T-helper 9 cell (primary cell): ENCODE results near the gene FANCE.
"Not testable (repeated sequence)": the region's sequence is repeated elsewhere in the genome, so short reads cannot be mapped to it uniquely, and the experiment has no call there.

Experiments
- DNase-seq: peaks from one replicate; pipeline ENCODE4 v3.0.0-alpha.2; 2020
- total RNA-seq, 2 donors: gene quantifications; one replicate each; lab custom pipeline; 2026; lab: John Stamatoyannopoulos, UW

The FANCE gene
- 7.2 to 25.8 reads per million in 2 donors for total RNA-seq

GRCh38 chr6:35452183-35453090, at the start of gene FANCE:
Gene FANCE, plus strand, starts transcription at chr6:35452338. Its CDS starts 208 bp downstream, at chr6:35452546.
- DNase-seq = peak; percentile 87

- DNase-seq = no peak
Measured at GRCh38 chr6:35402856-35403191, 49.3 kb upstream of the FANCE start.

- DNase-seq = no peak
Measured at GRCh38 chr6:35403544-35404442, 48.3 kb upstream of the FANCE start.

DNA sequence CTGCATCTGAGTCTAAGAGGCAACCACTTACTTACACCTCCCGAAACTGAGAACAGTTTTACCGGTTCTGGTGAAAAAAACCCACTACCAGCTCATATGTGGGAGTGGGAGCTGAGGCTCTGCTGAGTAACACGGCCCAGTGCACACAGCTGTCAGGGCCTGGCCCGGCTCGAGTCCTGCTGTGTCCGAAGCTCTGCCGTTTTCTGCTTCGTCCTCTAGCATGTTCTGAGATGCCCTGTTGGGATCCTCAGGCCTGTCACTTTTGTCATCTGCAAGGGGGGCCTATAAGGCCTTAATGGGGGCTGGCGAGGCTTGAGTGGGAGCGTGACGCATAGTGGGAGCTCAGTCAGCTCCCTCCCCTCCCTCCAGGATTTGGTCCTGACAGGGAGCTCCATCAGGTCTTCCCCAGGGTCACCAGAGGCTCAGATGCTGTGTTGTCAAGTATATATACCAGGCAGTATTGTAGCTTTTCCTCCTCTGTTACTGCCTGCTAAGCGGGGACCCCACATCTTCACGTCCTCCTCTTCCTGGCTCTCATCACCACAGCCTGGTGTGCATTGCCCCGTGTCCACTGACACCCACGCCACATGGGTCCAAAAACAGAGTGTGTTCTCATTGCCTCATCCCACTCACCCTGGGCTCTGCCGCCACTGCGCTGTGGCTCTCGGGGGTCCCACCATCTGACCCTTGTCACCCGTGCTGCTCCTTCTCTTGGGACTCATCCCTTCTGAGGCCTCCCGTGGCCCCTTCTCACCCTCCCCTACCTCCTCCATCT, 45.2 kb upstream of the FANCE start:
- no peak for DNase-seq

DNA sequence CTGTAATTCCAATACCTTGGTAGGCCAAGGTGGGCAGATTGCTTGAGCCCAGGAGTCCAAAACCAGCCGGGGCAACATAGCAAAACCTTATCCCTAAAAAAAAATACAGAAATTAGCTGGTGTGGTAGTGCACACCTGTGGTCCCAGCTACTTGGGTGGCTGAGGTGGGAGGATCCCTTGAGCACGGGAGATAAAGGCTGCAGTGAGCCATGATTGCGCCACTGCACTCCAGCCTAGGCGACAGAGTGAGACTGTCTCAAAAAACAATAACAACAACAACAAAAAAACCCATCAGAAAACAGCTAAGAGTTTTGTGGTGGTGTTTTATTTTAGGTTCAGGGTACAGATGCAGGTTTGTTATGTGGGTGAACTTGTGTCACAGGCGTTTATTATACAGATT, 42.9 kb upstream of the FANCE start:
- no peak for DNase-seq

DNA sequence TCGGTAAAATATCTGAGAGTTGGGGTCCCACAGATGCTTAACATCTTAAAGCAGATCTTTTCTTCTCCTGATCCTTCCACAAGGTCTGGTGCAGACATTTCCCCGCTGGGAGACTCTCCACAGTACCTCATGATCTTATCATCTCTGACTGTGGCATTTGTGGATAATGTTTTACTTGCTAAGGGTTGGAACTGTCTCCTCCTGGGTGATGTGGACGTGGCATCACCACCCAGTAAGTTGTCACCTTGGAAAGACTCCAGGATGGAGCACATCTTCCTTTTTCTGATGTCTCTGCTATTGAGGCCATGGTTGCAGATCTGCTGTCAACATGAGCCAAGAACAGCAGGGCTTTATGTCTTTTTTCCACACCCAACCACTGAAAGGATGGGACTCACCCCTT, 42.0 kb upstream of the FANCE start:
- no peak for DNase-seq

DNA sequence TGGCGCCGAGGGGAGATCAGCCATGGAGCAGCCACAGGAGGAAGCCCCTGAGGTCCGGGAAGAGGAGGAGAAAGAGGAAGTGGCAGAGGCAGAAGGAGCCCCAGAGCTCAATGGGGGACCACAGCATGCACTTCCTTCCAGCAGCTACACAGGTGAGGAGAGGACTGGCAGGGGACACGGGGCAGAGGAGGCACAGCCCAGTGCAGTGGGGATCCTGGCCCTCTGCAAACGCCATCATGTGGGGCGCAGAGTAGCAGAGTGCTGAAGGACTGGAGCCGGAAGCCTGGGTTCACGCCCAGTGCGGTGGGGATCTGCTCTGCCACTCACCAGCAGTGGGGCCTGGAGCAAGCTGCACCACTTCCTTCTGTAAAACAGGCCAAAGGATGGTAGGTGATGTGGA, 41.1 kb upstream of the FANCE start:
- no peak for DNase-seq

DNA sequence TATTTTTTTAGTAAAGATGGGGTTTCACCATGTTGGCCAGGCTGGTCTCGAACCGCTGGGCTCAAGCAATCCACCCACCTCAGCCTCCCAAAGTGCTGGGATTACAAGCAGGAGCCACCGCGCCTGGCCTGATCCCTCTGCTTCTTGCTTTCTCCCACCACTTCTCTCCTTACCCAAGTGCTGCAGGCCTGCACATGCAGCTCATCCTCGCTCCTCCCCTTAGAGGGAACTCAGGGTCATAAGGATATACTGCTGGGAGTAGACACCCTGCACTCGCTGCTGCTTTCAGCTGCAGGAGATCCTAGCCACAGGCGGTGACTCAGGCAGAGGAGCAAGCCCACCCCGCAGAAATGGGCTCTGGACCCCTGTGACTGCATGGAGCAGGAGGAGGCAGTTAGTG, 40.0 kb upstream of the FANCE start:
- DNase-seq = no peak

DNA sequence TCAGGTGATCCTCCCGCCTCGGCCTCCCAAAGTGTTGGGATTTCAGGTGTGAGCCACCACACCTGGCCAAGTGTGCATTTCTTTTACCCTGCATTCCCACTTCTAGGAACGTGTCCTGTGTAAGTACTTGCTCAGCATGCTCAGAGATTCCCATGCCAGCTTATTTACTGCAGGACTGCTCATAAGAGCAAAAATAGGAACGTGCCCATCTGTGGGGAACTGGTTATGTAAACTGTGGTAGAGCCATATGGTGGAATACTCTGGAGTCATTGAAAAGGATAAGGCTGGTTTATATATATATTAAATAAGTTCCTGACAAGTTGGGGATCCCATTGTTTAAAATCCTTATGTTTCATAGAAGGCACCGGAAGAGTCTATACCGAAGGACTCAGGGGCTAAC, 38.2 kb upstream of the FANCE start:
- DNase-seq = no peak

- DNase-seq = no peak
Measured at GRCh38 chr6:35415065-35415891, 36.9 kb upstream of the FANCE start.

DNA sequence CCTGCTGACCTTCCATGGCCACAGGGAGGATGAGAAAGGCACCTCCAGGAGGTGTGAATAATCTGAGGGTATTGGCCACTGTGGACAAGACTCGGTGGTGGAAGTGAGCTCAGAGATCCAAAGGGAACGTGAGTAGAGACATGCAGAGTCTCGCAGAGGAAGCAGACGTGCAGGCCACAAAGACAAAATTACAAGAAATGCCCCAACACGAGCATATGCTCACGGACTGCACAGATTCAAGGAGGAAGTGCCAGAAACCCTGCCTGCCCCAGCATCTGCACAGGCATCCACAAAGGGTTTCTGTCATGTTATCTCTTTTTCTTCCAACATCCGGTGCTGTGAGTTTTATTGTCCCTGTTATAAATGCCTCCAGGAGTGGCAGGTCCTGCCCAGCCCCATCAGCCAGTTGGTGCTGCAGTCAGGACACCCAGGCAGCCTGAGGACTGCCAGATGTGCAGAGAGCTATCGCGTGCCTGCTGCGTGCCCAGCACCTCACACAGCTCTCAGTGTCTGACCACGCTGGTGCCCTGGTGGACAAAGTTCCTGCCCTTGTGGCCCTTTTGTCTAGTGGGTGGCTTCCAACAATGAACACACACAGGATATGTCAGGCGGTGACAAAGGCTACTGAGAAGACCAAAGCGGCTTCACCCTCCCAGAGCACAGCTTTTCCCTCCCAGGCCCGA, 34.0 kb upstream of the FANCE start:
- DNase-seq = no peak

GRCh38 chr6:35419417-35419816, 32.7 kb upstream of the FANCE start:
- DNase-seq = no peak

DNA sequence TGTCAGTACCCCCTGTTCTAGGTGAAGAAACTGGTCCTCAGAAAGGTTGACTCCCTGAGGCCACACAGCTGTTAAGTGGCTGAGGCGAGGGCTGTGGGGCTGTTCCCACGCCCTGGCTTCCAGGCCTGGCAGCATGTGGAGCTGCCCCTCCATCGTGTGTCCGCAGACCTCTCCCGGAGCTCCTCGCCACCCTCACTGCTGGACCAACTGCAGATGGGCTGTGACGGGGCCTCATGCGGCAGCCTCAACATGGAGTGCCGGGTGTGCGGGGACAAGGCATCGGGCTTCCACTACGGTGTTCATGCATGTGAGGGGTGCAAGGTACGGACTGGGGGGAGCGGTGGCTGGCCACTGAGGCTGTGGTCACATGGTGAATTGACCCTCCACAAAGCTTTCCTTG, 32.2 kb upstream of the FANCE start:
- DNase-seq = no peak

DNA sequence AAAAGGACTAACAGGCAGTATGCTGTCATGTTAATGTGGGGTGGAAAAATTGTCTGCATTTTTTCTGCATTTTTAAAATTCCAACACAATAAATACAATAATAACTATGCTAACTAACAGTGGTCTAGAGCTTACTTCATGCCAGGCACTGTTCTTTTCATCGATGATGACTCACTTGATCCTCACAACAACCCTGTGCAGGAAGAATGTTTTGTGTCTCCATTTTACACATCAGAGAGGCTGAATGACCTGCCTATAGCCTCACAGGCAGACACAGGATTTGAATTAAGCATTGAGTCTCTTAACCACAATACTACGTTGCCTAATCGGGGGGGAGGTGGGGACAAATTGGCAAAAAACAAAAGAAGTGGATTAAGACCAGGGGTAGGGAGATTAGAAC, 26.9 kb upstream of the FANCE start:
- DNase-seq = no peak

GRCh38 chr6:35426074-35426473, 26.1 kb upstream of the FANCE start:
- no peak for DNase-seq

- no peak for DNase-seq
Measured at GRCh38 chr6:35427435-35427834, 24.7 kb upstream of the FANCE start.

DNA sequence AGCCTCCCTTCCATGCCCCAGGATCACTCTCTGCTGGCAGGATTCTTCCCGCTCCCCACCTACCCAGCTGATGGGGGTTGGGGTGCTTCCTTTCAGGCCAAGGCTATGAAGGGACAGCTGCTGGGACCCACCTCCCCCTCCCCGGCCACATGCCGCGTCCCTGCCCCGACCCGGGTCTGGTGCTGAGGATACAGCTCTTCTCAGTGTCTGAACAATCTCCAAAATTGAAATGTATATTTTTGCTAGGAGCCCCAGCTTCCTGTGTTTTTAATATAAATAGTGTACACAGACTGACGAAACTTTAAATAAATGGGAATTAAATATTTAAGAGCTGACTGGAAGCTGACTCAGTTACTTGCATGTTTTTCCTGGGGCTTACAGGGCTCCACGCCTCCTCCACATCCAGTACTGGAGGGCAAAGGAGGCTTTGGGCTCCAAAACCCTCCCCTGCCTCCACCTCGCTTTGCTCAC, 24.3 kb upstream of the FANCE start:
- no peak for DNase-seq

DNA sequence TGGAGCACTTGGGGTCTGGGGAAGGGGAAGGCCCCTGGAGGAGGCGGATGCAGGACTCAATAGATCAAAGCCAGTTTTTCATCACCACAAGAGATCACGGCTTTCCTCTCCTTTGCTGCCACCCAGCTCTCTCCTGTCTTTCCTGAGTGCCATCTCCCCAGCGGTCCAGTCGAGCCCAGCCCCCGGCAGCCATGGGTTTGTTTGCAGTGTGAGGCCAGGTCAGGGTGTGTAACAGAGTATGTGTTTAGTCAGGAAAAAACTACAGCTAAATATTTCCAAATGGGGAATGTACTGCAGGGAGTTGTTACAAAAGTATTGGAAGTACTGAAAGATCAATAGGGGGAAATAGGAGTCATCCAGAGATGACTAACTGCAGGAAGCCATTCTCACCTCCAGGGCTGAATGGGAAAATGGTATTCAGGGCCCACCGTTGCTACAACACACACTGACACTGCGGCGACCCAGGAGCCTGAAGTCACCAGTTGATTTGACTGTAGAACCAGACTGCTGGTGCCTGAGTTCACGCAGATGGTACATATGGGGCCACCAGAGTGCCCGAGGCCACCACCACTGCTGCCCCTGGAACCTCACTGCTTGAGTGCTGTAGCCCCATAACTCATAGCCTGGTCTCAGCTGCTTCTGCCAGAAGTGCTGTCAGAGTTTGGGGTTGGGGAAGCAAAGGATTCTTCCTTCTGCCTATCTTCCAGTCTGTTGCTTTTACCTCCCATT, 23.6 kb upstream of the FANCE start:
- DNase-seq = no peak

DNA sequence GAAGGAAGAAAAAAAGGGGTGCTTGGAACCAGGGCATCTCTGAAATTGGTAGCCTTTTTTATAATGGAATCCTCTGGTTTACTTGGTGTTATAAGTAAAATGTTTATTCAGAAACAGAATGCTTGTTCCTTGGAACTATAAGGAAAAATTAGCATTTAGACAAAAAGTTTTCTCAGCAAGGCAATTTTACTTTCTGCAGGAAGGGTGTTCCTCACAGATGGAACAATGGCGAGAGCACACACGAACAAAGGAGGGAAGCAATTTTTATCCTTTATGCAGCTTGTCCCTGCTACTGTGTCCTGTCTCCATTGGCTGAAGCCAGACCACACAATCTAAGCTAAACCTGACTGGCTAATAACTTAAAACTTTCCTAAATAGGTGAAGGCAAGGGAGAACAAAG, 22.7 kb upstream of the FANCE start:
- DNase-seq = no peak

DNA sequence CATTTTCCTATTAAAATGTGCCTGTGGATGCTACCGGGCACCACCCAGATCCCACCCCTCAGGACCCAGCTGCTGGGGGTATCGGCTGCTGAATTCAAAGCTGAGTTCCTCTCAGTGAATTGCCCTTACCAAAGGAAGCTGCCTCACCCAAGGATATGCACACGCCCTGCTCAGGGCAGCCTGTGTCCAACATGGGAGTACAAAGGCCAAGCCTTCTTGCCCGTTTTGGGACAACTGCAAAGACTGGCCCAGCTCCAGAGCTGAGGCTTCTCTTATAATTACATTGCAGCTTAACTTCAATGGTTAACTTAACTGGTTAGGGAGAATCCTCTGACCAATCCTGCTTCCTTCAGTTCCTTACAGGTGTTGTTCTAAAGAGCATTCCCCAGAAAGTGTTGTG, 19.8 kb upstream of the FANCE start:
- no peak for DNase-seq

GRCh38 chr6:35432702-35433101, 19.4 kb upstream of the FANCE start:
- DNase-seq = not testable (repeated sequence)
